GM04504 (cell line): ENCODE results near the gene HIRA.
A peak's percentile ranks its signal among the peaks of the same experiment; 100 is the strongest.
"Not testable (repeated sequence)": the region's sequence is repeated elsewhere in the genome, so short reads cannot be mapped to it uniquely, and the experiment has no call there.

Experiments used
- DNase-seq: peaks from one replicate; pipeline ENCODE4 v3.0.0-alpha.2; 2012; ENCODE audit warnings: low read depth

The HIRA gene

DNA sequence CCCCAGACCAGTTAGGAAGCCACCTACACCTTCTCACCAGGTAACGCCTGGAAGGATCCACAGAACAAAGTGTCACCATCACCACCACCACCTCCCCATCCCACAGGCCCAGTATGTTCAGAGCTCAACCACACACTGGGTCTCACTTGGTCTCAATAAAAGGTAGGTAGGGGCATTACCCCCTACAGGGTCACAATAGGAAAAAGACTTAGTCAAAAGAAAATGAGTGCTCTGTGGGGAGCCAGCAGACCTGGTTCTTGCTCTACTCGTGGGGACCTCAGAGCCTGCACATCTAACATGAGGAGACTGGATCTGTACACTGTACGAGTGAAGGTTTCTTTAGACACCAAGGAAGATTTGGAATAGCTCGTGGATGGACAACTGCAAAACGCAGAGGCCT lies 49.3 kb downstream of the HIRA start:
- DNase-seq: no peak

DNA sequence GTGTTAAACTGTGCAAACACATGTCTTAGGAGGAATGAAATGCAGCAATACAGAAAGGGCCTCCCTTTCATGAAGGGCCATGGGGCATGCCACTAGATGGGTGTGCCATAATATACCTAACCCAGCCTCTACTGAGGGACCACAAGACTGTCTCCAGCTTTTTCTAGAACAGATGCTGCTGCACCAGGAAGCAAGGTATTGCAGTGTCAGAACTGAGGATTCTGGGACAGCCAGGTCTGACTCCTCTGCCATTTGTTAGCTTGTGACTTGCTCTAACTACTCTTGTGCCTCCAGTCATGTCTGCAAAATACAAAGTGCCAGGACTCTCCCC lies 53.2 kb downstream of the HIRA start:
- no peak for DNase-seq

DNA sequence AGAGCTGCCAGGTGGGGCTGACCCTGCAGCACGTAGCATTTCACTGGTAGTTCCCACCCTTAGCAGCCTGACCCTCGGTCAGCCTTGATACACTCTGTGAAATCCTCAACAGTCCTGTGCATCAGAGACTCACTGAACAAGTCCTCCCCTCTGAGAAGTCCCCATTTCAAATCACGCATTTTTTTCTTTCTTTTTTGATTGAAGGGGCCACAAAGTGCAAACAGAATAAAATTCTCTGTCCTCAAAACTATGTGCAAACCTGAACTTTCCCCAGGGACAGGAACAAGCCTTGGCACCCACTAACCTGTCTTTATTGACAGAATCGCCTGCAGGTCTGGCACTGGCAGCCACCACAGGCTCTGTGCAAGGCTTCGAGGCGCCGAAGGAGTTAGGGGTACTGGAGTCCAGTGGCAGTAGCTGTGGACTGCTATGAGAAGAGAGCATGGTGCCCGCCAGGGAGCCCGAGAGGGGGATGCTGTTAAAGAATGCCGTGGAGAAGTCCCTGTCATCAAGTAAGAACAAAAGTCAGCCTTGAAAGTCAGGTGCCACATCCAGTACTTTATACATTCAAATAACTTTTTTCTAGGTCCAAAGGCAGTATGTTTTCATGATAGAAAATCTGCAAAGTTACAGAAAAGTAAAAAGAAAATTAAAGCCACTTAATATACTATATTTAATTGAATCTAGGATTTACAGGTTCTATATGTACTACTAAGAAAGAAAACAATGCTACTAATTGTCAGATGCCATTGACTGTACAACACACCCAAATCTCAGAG lies 53.8 kb downstream of the HIRA start:
- no peak for DNase-seq

DNA sequence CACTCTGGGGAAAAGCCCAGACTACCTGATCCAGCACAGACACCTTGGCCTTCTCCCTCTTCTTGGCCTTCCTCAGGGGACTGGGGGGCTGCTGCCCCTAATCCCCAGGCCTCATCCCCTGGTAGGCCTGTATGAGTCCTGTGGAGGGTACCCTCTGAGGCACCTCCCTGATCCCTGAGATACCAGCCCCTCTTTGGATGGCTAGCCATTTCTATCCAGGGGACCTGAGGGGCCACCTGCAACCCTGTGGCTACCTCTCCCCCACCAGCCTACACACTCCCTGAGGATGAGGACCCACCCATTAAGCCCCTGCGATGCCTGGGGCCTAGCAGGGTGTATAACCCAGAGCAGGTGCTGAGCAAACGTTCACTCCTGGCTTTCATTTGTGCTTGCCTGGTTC lies 54.6 kb downstream of the HIRA start:
- no peak for DNase-seq

DNA sequence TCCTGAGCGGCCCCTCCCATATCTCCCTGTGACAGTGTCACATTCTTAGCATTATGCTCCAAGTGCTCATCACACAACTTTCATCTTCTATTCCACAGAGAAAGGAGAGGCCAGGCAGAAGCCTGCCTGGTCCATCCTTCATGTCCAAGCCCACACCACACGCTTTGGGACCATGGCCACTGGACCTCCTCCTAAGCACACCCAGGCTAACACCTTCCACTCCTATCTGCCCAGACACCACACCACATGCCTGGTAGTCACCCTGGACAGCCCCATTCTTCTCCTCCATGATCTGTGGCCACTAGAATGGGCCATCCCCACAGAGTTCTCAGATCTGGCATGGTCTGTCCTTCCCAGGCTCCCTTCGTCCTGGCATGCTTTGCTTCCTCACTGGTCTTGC lies 55.3 kb downstream of the HIRA start:
- no peak for DNase-seq

DNA sequence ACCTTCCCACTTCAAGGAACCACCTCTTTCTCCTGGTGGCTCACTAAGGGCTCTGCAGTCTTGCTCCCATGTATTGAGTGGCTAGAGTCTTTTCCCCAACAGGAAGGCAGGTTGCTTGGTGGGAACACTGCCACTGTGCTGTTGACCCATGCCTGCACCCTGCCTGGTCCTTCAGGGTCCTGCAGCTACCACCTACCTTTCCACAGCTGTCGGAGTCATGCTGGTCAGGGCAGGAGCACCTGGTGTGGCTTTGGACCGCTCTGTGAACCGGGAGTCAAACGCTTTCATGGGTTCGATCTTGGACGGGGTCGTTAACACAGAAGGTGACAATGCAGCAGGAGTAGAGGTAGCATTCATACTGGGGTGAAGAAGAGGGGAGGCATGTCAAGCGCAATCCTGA lies 56.1 kb downstream of the HIRA start:
- no peak for DNase-seq

DNA sequence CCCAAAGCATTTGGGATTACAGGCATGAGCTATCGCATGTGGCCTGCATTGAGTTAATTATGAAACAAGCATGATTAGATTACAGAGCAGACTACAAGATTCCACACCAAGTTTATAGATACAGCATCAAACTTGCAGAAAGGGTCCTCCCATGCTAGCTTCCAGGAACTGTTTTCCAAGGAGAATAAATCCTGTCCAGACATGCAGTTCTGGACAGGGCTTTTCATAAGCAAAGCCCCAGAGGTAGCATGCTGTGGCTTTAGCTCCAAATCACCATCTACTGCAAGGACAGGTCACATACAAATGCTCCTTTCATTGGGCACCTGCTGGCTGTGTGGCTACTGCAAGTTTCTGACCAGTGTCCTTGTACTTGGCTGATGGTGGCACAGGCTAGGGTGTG lies 57.1 kb downstream of the HIRA start:
- no peak for DNase-seq

DNA sequence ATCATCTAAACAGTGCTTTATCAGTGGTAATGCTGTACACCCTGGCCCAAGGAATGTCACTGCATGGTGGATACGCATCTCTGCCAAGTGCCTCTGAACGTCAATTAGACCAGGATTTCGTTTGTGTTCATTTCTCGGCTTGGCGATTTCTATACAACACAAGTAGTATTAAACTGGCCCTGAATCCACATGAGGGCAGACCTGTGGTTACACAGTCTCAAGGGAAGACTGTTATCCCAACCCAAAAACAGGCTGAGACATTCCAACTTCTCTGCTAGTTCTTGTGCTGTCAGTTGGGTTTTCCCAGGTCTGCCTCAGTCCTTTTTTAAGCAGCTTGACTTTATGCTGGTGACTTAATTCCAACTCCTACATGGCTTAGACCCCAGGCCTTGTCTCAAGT lies 58.1 kb downstream of the HIRA start:
- DNase-seq: no peak

DNA sequence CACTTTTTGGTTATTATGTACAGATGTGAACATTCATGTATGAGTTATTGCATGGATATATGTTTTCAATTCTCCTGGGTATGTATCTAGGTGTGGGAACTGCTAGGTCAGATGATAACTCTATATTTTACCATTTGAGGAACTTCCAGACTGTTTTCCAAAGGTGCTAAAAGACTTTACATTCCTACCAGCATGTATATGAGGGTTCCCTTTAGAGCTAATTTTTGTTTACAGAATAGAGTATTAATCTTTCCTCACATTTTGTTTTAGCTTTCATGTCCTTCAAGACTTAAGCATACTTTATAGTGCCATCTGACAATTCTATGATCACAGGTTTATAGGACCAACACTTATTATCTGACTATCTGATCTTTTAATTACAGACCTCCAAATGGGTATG lies 59.6 kb downstream of the HIRA start:
- DNase-seq: no peak

DNA sequence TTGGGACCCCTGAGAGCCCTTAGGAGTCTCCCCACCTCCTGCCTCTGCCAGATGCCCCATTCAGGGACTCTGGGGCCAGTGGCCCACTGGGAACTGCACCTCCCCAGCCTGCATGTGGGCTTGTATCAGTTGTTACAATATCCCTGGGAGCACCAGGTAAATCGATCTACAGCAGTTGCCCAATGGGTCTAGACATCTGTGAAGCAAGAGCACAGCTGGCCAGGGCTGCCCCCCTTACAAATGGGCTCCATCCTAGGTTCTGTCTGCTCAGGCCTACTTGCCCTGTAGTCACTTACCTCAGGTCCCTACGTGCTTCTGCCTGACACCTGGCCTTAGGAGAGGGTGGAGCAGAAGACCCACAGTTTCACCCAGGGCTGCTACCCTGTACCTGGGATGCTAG lies 62.7 kb downstream of the HIRA start:
- DNase-seq: no peak

DNA sequence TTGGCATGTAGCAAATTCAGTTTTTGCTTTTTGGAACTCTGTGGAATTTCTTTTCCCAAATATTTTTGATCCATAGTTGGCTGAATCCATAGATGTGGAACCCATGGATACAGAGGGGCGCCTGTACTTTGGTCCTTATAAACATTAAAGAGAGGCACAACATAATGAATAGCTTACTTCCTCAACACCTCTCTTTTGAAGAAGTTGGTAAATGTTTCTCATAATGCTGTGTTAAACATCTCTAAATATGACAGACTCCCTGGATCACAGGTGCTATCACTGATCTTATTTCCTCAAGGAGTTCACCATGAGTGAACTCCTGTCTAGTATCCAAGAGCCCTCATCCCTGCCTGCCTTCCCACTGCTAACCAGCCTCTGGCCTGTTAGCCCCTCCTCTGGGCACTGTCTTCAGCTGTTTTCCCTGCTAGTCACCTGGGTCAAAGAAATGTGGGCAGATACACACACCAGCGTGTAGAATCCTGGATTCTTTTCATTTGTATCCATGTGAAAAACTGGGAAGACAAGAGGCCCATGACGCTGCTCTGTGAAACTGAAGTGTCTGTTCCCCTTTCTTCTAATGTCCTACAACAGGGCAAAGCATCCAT lies 63.7 kb downstream of the HIRA start:
- DNase-seq: no peak

DNA sequence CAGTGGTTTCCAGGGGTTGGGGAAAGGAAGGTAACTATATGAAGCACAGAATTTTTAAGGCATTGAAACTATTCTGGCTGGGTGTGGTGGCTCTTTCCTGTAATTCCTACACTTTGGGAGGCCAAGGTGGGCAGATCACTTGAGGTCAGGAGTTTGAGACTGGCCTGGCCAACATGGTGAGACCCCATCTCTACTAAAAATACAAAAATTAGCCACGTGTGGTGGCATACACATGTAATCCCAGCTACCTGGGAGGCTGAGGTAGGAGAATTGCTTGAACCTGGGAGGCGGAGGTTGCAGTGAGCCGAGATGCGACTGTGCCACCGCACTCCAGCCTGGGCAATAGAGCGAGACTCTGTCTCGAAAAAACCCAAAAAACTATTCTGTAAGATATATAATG lies 68.0 kb downstream of the HIRA start:
- not testable (repeated sequence) for DNase-seq

DNA sequence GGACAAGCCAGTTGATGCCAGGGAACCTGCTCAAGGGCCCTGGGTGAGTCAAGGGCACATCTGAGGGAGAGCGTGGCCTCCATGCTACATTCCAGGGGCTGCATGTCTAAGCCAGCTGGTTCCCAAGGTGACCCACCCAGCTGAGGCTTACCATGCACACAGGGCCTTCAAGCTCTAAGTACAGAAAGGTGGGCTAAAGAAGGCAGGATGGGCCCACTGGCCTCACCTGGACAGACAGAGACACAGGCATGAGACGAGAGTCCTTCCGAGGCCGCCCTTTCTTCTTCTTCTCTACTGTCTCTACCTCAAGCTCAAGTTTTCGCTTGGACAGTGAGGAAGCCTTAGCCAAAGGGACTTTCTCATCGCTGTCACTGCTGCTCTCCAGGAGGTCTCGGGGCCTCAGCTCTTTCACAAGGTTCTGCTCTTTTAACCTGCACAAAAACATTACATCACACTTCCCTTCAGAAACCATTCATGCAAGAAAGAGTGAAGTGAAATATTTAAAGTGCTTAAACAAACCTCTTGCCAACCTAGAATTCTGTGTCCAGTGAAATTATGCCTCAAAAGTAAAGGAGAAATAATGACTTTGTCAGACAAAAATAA lies 69.9 kb downstream of the HIRA start:
- DNase-seq: no peak

DNA sequence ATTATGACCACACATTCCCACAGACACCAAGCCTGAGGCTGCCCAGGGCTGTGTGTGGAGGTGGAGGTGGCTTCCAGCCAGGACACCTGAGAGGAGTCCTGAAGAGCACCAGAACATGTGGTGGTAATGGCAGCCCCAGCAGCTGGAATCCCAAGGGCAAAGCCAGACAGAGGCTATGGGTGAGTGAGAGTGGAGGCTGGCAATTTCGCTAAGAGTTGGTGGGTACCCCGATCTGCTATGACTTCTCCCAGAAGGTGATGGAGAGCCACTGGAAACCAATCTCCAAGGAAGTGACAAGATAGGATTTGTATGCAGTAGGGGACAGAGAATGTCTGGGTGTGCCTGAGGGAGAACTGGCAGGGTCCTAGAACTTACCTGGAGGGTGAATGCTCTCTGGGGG lies 70.7 kb downstream of the HIRA start:
- no peak for DNase-seq

DNA sequence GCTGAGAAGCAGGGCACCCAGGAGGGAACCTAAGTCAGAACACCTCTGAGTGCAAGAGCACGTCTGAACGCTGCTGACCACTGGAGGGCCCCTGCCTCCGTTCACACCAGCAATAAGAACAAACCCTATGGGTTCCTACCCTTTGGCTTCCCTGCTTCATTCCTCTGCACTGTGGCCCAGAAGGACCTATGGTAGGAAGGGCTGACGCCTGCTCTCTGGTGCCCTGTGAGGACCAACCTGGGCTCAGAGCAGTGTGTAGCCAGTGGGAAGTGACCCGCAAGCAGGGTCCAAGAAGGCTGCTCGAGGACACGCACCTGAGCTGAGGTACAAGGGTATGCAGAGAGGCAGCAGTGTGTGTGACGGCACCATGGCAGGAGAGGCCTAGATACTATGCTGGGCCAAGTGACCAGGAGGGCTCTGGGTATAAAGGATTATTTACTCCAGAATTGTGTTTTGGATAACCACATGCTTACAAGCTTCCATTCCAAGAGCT lies 71.2 kb downstream of the HIRA start:
- no peak for DNase-seq

DNA sequence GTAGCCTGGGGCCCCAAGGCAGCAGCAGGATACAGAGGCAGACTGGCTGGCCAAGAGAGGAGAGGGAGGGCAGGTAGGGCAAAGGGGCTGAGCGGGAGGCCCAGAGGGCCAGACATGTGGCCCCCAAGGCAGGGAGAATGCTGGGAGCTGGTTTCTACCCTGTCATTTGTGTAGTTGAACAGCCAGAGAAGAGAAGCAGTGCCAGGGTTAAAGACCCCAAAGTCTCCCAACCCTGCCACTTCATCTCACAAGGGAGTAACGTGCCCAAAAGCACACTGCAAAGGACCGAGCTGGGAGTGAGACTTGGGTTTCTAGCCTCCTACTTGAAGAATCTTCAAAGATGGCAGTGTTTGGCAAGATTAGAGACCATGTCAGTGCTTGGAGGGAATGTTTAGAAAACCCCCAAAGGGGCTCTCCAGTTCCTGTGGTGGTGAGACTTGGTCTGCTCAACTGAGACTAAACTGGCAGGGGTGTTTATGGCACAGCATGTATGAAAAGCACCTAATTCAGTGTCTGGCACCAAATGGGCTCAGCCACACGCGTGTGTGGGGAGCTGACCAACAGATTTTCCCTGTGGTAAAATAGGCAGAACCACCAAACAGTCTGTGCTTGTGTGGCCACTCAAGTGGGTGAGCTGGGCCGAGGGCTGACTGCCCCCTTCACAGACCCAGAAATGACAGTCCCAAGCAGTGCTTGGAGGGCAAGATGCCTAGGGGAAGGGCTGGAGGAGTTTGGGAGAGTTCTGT lies 71.8 kb downstream of the HIRA start:
- no peak for DNase-seq

DNA sequence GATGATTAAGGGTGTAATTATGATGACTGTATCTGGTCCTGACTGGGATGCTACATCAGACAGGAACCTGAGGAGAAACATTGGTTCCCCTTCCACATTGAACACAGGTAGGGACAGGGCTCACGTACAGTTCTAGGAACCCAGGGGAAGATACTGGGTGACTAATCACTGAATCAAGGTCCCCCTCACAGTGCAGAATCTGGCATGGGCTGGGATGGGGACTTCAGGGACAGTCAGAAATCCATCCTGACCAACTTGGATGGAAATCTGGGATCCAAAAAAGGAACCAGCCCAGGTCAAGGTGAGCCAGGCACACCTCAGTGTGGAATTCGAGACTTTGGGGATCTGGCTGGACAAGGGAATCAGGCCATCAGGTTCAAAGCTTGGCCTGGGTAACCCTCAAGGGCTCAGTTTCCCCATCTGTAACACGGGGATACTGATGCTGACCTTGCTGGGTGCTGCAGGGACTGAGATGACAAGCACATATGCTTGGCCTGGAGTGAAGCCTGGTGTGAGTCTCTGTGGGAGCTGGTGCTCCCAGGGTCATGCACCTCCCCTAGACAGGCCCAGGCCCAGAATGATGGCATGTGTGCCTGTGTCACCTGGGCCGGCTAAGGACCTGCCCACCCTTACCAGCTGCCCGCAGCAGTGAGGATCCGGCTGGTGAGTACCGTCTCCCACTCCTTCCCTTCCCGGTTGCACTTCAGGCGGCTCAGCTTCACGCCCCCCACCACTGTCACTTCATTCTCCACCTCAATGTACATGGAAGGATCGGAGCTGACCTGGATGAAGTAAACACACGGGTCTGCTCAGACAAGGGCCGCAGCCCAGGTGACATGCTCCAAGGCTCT lies 72.6 kb downstream of the HIRA start:
- no peak for DNase-seq

DNA sequence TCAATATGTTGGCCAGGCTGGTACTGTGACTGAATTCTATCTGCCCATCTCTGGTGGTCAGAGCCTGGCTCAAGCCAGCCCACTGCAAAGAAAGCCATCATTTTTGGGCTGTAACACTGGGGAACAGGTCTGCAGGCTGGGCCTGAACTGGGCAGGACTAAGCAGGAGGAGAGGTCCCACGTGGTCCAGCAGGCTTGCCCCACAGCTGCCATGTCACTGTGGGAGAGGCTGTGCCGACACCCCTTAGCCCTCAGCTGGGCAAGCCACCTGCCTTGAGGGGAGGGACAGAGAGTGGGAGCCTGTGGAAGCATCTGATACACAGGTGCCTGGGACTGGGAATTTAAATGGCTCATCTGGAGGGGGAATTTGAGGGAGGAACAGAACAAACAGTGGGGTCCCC lies 73.3 kb downstream of the HIRA start:
- DNase-seq: no peak

DNA sequence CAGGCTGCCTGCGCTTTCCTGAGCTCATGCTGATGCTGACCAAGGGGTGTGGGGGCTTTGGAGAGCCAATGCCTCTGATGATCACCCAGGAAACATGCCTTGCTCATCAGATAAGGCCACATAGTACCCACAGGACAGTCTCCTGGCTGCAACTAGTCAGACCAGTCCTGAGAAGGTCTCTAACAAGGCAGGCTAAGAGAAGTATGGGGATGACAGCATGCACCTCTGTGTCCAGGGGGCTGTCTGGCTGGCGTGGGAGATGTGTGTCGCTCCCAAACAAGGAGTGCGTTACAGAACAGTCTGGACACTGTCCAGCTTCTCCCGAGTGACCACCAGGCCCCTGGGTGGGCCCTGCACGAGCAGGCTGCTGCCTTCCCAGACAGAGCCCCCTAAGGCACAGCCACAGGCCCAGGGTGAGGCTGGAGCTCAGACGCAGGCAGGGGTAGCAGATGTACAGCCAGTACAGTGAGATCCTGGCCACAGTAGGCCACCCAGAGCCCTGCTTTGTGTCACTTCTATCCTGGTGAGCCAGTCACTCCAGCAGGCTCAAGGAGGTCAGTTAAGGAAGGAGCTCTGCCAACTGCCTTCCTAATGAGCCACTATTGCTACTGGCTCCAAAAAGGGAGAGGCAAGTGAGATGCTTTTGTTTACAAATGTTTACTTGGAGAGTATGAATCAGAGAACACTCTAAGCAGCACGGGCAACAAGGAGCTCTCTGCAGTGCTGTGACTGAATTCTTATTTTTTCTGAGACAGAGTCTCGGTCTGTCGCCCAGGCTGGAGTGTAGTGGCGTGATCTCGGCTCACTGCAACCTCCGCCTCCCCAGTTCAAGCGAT lies 74.0 kb downstream of the HIRA start:
- peak; percentile 8 for DNase-seq

DNA sequence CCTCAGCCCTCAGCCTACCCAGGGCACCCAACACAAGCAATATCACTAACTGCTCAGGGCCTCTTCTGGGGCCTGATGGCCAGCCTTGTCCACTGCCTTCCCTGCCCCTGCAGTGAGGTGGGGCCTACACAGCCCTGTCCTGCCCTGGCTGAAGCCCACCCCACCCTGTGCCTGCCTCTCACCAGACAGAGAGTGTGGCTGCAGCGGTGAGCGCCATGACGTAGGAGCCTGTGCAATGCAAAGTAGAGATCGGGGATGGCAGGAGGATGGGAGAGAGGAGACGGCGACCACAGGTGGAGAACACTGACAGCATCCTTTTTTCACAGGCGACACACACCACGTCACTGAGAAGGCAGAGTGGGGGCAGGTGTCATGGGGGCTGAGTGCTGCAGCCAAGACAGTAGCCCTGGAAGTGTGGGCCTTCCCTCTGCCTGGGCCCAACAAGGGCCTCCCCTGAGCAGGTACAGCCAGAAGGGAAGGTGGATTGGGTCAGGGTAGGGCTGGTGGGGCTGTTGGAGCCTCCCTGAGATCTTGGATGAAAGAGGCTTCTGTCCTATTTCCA lies 74.7 kb downstream of the HIRA start:
- no peak for DNase-seq
